Tibial artery (tissue), 4 donors: ENCODE data around the gene FURIN.

Experiments used
- DNase-seq, 2 donors: peaks; one replicate each; pipeline ENCODE4 v3.0.0-alpha.2; 2019
- H3K27ac ChIP-seq, 2 donors: fragments of 200-600 bp; sonication (generic) in 1 of 2; 1 replicate in 1 of 2; 2 replicates in 1 of 2; pipeline ENCODE4 v1.5.1; 2018 to 2019; ENCODE audit warnings: mild to moderate bottlenecking in 1 of 2
- H3K27me3 ChIP-seq, 2 donors: fragments of 200-600 bp; sonication (generic) in 1 of 2; one replicate each; pipeline versions ENCODE4 v1.5.1 to v1.6.0; 2016 to 2019
- H3K36me3 ChIP-seq, 3 donors: fragments of 200-600 bp; sonication (generic) in 2 of 3; one replicate each; pipeline ENCODE4 v1.5.1; 2016 to 2019; ENCODE audit warnings: mild to moderate bottlenecking in 2 of 3
- H3K4me1 ChIP-seq, 4 donors: fragments of 200-600 bp; sonication (generic) in 2 of 4; 1 replicate in 3 of 4; 2 replicates in 1 of 4; pipeline ENCODE4 v1.5.1; 2016 to 2019
- H3K4me3 ChIP-seq, 2 donors: fragments of 200-600 bp; sonication (generic) in 1 of 2; 1 replicate in 1 of 2; 2 replicates in 1 of 2; pipeline ENCODE4 v1.5.1; 2018 to 2019; ENCODE audit warnings: mild to moderate bottlenecking in 2 of 2
- H3K9me3 ChIP-seq, 3 donors: fragments of 200-600 bp; sonication (generic) in 1 of 3; one replicate each; pipeline ENCODE4 v1.5.1; 2016 to 2019
- intact Hi-C: fragments of 100-400 bp; cut with DNase I; formaldehyde crosslinking; loops from one replicate; pipeline ENCODE4 v1.15.0; 2023; ENCODE audit warnings: low total_unique reads
- TF ChIP-seq, protein P1 (sequence below), 2 experiments: fragments of 200-600 bp in 1 of 2; fragments of 450-650 bp in 1 of 2; IDR thresholded peaks; one replicate each; pipeline ENCODE4 v1.5.1; 2017 to 2019; ENCODE audit warnings: antibody characterized with exemption in 2 of 2, mild to moderate bottlenecking in 1 of 2, moderate library complexity in 1 of 2

The FURIN gene

DNA sequence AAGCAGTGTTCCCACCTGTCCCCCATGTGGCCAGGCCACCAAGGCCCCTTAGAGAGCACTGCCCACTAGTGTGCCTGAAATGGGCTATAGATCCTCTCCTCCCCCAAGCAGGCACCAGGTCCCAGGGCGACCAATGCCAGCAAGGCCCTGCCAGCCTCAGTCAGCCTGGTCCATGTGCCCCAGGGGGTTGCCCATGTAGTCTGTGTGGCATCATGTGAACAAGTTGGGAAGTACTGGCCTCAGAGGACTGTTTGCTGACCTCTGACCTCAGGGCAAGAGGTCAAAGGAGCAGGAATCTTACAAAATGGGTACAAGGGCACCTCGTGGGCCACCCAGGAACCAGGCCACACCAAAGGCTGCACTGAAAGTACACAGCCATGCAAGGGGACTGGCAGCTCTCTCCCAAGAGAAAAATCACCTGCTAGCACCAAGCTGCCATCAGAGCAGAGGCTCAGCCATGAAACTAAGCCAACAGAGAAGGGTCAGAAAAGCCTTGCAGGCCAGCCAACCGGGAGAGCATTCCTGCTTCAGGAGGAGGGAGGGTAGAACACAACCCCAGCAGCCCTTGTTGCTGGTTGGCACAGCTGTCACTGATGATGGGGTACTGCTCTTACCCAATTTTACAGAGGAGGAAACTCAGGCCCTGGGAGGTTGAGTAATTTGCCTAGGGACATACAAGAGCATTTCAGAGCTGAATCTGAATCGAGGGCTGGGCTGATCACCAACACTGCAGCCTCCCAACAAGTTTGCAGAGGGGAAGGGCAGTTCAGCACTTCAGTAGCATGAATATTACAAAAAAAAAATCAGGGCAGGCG, 5.2 kb upstream of the FURIN start:
- H3K4me1 ChIP-seq = no peaks in the 10 kb centered on the region
- no peaks in the 10 kb centered on the region for H3K36me3 ChIP-seq
- no peaks in the 10 kb centered on the region for H3K9me3 ChIP-seq
- no peak overlapping the region for H3K27ac ChIP-seq
- TF ChIP-seq, protein P1, sequence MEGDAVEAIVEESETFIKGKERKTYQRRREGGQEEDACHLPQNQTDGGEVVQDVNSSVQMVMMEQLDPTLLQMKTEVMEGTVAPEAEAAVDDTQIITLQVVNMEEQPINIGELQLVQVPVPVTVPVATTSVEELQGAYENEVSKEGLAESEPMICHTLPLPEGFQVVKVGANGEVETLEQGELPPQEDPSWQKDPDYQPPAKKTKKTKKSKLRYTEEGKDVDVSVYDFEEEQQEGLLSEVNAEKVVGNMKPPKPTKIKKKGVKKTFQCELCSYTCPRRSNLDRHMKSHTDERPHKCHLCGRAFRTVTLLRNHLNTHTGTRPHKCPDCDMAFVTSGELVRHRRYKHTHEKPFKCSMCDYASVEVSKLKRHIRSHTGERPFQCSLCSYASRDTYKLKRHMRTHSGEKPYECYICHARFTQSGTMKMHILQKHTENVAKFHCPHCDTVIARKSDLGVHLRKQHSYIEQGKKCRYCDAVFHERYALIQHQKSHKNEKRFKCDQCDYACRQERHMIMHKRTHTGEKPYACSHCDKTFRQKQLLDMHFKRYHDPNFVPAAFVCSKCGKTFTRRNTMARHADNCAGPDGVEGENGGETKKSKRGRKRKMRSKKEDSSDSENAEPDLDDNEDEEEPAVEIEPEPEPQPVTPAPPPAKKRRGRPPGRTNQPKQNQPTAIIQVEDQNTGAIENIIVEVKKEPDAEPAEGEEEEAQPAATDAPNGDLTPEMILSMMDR (IDR thresholded peaks at IDR 0.05) = no peak
- DNase-seq = peak in 1 of 2 donors; percentile 55
- intact Hi-C loops = no loop called here
- H3K27me3 ChIP-seq = no peaks in the 10 kb centered on the region
- H3K4me3 ChIP-seq = no peak overlapping the region

DNA sequence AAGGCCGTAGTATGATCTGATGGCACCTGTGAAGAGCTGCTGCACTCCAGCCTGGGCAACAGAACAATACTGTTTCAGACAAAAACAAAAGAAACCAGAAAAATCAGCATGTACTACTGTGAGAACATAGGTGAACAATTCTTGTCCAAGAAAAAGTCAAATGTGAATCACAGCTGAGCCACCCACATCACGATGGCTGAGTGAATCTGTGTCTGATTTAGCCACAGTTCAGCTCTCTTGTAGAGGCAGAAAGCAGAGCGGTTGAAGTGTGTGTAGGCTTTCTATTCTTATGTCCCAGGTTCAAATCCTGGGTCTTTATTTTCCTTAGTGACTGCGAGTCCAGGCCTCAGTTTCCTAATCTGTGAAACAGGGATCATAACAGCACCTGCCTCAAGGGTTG, 4.4 kb upstream of the FURIN start:
- H3K4me3 ChIP-seq = no peak overlapping the region
- DNase-seq = no peak
- H3K36me3 ChIP-seq = no peaks in the 10 kb centered on the region
- TF ChIP-seq, protein P1 (IDR thresholded peaks at IDR 0.05) = no peak
- no peaks in the 10 kb centered on the region for H3K27me3 ChIP-seq
- no peaks in the 10 kb centered on the region for H3K9me3 ChIP-seq
- H3K27ac ChIP-seq = no peak overlapping the region
- peaks cover 0 to under 1% (median under 1%) of the 10 kb centered on the region in 4 donors for H3K4me1 ChIP-seq
- intact Hi-C loops = no loop called here

DNA sequence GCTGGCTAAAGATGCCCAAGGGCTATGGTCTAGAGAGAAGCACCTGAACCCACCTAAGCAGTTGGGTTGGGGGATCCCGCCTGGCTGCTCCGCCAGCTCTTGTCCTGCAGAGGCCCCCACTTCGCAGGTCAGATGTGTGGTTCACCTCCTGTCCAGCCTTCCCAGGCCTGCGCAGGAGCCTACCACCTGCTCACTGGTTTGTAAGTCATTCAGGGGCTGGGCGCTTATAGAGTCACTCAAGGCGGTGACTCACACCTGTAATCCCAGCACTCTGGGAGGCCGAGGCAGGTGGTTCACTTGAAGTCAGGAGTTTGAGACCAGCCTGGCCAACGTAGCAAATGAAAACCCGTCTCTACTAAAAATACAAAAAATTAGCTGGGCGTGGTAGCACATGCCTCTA, 3.9 kb upstream of the FURIN start:
- H3K4me3 ChIP-seq = no peak overlapping the region
- H3K27me3 ChIP-seq = no peaks in the 10 kb centered on the region
- H3K27ac ChIP-seq = no peak overlapping the region
- no peaks in the 10 kb centered on the region for H3K36me3 ChIP-seq
- H3K4me1 ChIP-seq = peaks cover 0 to 6% (median 5%) of the 10 kb centered on the region in 4 donors
- TF ChIP-seq, protein P1 (IDR thresholded peaks at IDR 0.05) = no peak
- intact Hi-C loops = no loop called here
- no peak for DNase-seq
- H3K9me3 ChIP-seq = no peaks in the 10 kb centered on the region

DNA sequence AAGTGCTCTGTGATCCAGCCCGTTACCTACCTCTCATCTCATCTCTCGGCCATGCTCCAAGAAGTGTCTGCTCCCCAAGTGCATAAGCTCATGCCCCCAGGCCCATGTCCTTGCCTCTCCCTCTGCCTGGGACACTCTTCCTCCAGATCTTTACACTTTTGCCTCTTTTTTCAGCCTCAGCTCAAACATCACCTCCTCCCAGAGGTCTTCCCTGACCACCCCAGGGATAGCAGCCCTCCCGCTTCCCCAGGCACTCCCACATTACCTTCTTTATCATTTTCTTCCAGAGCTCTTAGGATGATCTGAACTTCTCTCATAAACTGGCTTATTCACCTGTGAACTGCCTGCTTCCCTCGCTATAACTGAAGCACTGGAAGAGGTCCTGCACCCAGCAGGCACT, 2.7 kb upstream of the FURIN start:
- Histone ChIP-seq H3K4me1 (peaks cover 0 to 18% (median 17%) of the 10 kb centered on the region in 4 donors), H3K27ac (no peak overlapping the region), H3K4me3 (no peak overlapping the region), H3K9me3 (no peaks in the 10 kb centered on the region), H3K27me3 (no peaks in the 10 kb centered on the region), H3K36me3 (no peaks in the 10 kb centered on the region)
- intact Hi-C loops = no loop called here
- TF ChIP-seq, protein P1 (IDR thresholded peaks at IDR 0.05) = no peak
- no peak for DNase-seq

DNA sequence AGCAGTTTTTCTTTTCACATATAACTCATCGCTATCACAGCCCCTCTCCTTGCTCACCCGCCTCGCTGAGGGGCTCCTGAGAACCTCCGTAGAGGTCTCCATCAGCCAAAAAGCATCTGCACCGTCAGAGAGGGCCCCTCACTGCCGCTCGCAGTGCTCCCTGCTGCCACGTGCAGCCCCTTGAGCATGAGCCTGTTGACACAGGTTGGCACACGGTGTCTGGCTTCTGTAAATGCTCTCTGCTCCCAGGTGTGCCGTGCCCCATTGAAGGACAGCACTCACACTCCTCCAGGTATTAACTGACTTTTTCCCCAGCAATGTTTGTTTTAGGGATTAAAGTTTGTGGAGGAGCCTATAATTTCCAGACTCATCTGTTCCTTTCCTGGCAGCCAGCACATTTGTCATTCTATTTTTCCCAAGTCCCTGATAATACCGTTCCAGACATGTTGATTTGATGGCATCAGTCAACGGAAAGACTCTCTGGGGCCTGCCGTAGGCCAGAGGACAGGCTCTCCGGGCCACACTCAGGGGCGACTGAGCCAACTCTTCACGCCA, 2.1 kb upstream of the FURIN start:
- Histone ChIP-seq H3K36me3 (no peaks in the 10 kb centered on the region), H3K27me3 (no peaks in the 10 kb centered on the region), H3K9me3 (no peaks in the 10 kb centered on the region), H3K27ac (no peak overlapping the region), H3K4me1 (peaks cover 0 to 21% (median 19%) of the 10 kb centered on the region in 4 donors), H3K4me3 (no peak overlapping the region)
- TF ChIP-seq, protein P1 (IDR thresholded peaks at IDR 0.05) = no peak
- intact Hi-C loops = no loop called here
- no peak for DNase-seq
